SK-N-SH (cell line): ENCODE results near the gene WRAP73. TPM values are rescaled to one million over a fixed set of nuclear protein-coding genes. Genes with fewer than 3 reads are reported as not detected.

Experiments used
- CTCF ChIA-PET: fragments of 300-600, 350-600 bp; formaldehyde crosslinking; extraction: SDS; loops from one replicate; lab custom pipeline; 2021; lab: Yijun Ruan, JAX
- POLR2A ChIA-PET: fragments of 350-600 bp; sonication (Branson Sonifier 250); formaldehyde crosslinking; extraction: SDS; loops from one replicate; lab custom pipeline; 2020; ENCODE audit warnings: antibody characterized with exemption, inconsistent platforms; lab: Yijun Ruan, JAX
- DNase-seq: peaks from one replicate; pipeline ENCODE4 v3.0.0; 2012
- H2AFZ ChIP-seq: fragments of 200-600 bp; sonication (generic); 2 replicates; pipeline ENCODE4 v1.8.1; 2016; ENCODE audit warnings: antibody characterized with exemption, mild to moderate bottlenecking, low read depth
- H3F3A ChIP-seq: fragments of 200-600 bp; sonication (generic); replicated peaks from 2 replicates; pipeline ENCODE3; 2016; ENCODE audit warnings: antibody characterized with exemption, mild to moderate bottlenecking; ENCODE audit not compliant: insufficient read depth
- H3K27ac ChIP-seq, 2 experiments: fragments of 200-500 bp in 1 of 2; fragments of 200-600 bp in 1 of 2; sonication (Bioruptor generic) in 1 of 2; sonication (generic), shearing (Covaris generic) in 1 of 2; 2 replicates each; pipeline versions ENCODE4 v1.5.1 to v1.6.1; 2014 to 2016; ENCODE audit warnings: low read depth in 2 of 2, inconsistent platforms in 1 of 2, low read length in 1 of 2, mild to moderate bottlenecking in 1 of 2, mixed read lengths in 1 of 2
- H3K27me3 ChIP-seq: fragments of 200-600 bp; sonication (generic), shearing (Covaris generic); 2 replicates; pipeline ENCODE4 v1.6.1; 2016; ENCODE audit warnings: mixed run types; ENCODE audit not compliant: insufficient read depth
- H3K36me3 ChIP-seq, 2 experiments: fragments of 200-500 bp in 1 of 2; fragments of 200-600 bp in 1 of 2; sonication (Bioruptor generic) in 1 of 2; sonication (generic) in 1 of 2; replicated peaks in 1 of 2; 2 replicates each; pipeline versions ENCODE3 to v1.5.1; 2014 to 2016; ENCODE audit warnings: low read length in 1 of 2, mild to moderate bottlenecking in 1 of 2; ENCODE audit not compliant: insufficient read depth in 2 of 2, control insufficient read depth in 1 of 2
- H3K4me1 ChIP-seq, 2 experiments: fragments of 200-500 bp in 1 of 2; fragments of 200-600 bp in 1 of 2; sonication (Bioruptor generic) in 1 of 2; sonication (generic), shearing (Covaris generic) in 1 of 2; 2 replicates each; pipeline versions ENCODE4 v1.5.1 to v1.6.1; 2014 to 2016; ENCODE audit warnings: low read depth in 1 of 2, low read length in 1 of 2, mixed run types in 1 of 2; ENCODE audit not compliant: insufficient read depth in 2 of 2, control insufficient read depth in 1 of 2
- H3K4me2 ChIP-seq: fragments of 200-600 bp; sonication (generic), shearing (Covaris generic); 2 replicates; pipeline ENCODE4 v1.6.1; 2017; ENCODE audit warnings: mixed run types
- H3K4me3 ChIP-seq, 2 experiments: fragments of 200-500 bp in 1 of 2; fragments of 200-600 bp in 1 of 2; sonication (Bioruptor generic) in 1 of 2; sonication (generic), shearing (Covaris generic) in 1 of 2; 2 replicates each; pipeline versions ENCODE4 v1.5.1 to v1.8.1; 2014 to 2016; ENCODE audit warnings: low read depth in 2 of 2, inconsistent platforms in 1 of 2, low read length in 1 of 2, mild to moderate bottlenecking in 1 of 2, mixed read lengths in 1 of 2, moderate library complexity in 1 of 2
- H3K79me2 ChIP-seq: fragments of 200-600 bp; sonication (generic); 2 replicates; pipeline ENCODE4 v1.8.1; 2017; ENCODE audit warnings: mild to moderate bottlenecking; ENCODE audit not compliant: insufficient read depth
- H3K9ac ChIP-seq: fragments of 200-600 bp; sonication (generic); 2 replicates; pipeline ENCODE4 v1.6.1; 2017; ENCODE audit warnings: mixed run types
- H3K9me2 ChIP-seq: fragments of 200-600 bp; sonication (generic); 2 replicates; pipeline ENCODE4 v1.6.1; 2017; ENCODE audit warnings: mixed run types
- H3K9me3 ChIP-seq: fragments of 200-600 bp; sonication (generic); 2 replicates; pipeline ENCODE4 v1.6.1; 2017; ENCODE audit warnings: mixed run types, mild to moderate bottlenecking, moderate library complexity
- H4K20me1 ChIP-seq: fragments of 200-600 bp; sonication (generic); 2 replicates; pipeline ENCODE4 v1.6.1; 2017; ENCODE audit warnings: mild to moderate bottlenecking, mixed run types; ENCODE audit not compliant: insufficient read depth
- CHD2 ChIP-seq: fragments of 150-350 bp; IDR thresholded peaks from 2 replicates; pipeline ENCODE4 v1.6.1; 2018; ENCODE audit warnings: low read length; ENCODE audit not compliant: partially characterized antibody
- EZH2phosphoT487 ChIP-seq: fragments of 200-600 bp; sonication (generic); IDR thresholded peaks from 2 replicates; pipeline ENCODE4 v1.6.1; 2017; ENCODE audit warnings: low read depth, mixed run types, mild to moderate bottlenecking, antibody characterized with exemption, moderate library complexity, borderline replicate concordance
- FOXJ3 ChIP-seq: sonication (generic); formaldehyde crosslinking; IDR thresholded peaks from 2 replicates; pipeline ENCODE4 v1.5.1; 2020; ENCODE audit warnings: mild to moderate bottlenecking, missing genetic modification reagents
- FOXM1 ChIP-seq: IDR thresholded peaks from 2 replicates; pipeline ENCODE4 v1.4.0; 2012; ENCODE audit warnings: low read depth, mild to moderate bottlenecking
- JUND ChIP-seq: IDR thresholded peaks from 2 replicates; pipeline ENCODE4 v1.4.0; 2012
- MEF2A ChIP-seq: IDR thresholded peaks from 2 replicates; pipeline ENCODE4 v1.4.0; 2012; ENCODE audit warnings: low read depth, borderline replicate concordance
- NFIC ChIP-seq: IDR thresholded peaks from 2 replicates; pipeline ENCODE4 v1.4.0; 2012; ENCODE audit warnings: borderline replicate concordance
- RFX5 ChIP-seq: IDR thresholded peaks from 2 replicates; pipeline ENCODE4 v1.6.1; 2012; ENCODE audit warnings: mild to moderate bottlenecking, improper control_type of control experiment, low read length
- RXRA ChIP-seq: IDR thresholded peaks from 2 replicates; pipeline ENCODE4 v1.4.0; 2012; ENCODE audit warnings: low read depth, mild to moderate bottlenecking, borderline replicate concordance
- SMC3 ChIP-seq: IDR thresholded peaks from 2 replicates; pipeline ENCODE4 v1.6.1; 2012; ENCODE audit warnings: low read depth, low read length, improper control_type of control experiment
- TAF1 ChIP-seq: IDR thresholded peaks from 2 replicates; pipeline ENCODE4 v1.6.1; 2012; ENCODE audit warnings: low read depth, mild to moderate bottlenecking, low read length, moderate library complexity, borderline replicate concordance
- TCF12 ChIP-seq: IDR thresholded peaks from 2 replicates; pipeline ENCODE4 v1.4.0; 2012
- WGBS: methylation state at CpG from one replicate; pipeline ENCODE4 v1.1.6; 2017; ENCODE audit warnings: low lambda C conversion rate; 5-methylcytosine and 5-hydroxymethylcytosine counted together
- polyA plus RNA-seq, 3 experiments: library from polyadenylated mRNA; depleted of rRNA; stranded (reverse); fragments of >200 nt; gene quantifications; 2 replicates each; pipeline ENCODE4 v1.2.3, GENCODE V29; 2012
- TF ChIP-seq, protein P1 (sequence below): fragments of 150-350 bp; IDR thresholded peaks from 2 replicates; pipeline ENCODE4 v1.6.1; 2017; ENCODE audit warnings: antibody characterized with exemption, low read length, low read depth, borderline replicate concordance
- TF ChIP-seq, protein P2 (sequence below): IDR thresholded peaks from 2 replicates; pipeline ENCODE4 v1.6.1; 2012; ENCODE audit warnings: mild to moderate bottlenecking, low read depth, low read length, moderate library complexity
- TF ChIP-seq, protein P3 (sequence below): IDR thresholded peaks from 2 replicates; pipeline ENCODE4 v1.4.0; 2012; ENCODE audit warnings: low read depth, borderline replicate concordance
- TF ChIP-seq, protein P4 (sequence below): IDR thresholded peaks from 2 replicates; pipeline ENCODE4; 2012
- TF ChIP-seq, protein P5 (sequence below): fragments of 150-350 bp; IDR thresholded peaks from 2 replicates; pipeline ENCODE4 v1.6.1; 2016; ENCODE audit warnings: mild to moderate bottlenecking, low read depth, low read length
- TF ChIP-seq, protein P6 (sequence below): IDR thresholded peaks from 2 replicates; pipeline ENCODE4 v1.4.0; 2012; ENCODE audit warnings: low read depth

WRAP73 gene
- polyA plus RNA-seq, 1 of the 3 experiments (the other 2 are of a cell fraction), result 61.9 TPM

DNA sequence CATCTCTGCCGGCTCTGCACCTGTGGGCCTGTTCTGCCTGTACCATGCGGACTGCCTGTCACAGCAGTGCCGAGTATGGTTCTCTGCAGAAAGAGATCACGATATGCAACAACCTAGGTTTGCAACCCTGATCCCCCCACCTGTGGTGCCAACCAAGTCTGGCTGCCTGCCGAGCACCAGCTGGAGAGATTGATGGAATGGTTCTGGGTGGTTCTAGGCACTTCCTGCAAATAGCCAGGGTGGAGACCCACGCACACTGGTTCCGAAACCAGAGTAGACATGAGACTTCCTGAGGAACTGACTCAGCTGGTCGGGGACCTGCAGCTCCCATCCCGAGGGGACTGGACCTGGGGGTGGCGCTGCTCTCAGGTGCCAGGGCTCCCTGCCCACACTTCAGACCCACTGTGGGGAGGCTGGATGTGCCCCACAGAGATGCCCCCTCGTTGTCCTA lies 19.7 kb downstream of the WRAP73 start:
- Histone ChIP-seq H3K36me3 (peaks cover 9 to 71% of the 10 kb centered on the region in 2 experiments), H4K20me1 (no peaks in the 10 kb centered on the region), H3K27ac (peak overlapping the region in 1 of 2 experiments; percentile 6; a peak in 1 of 4 replicates), H3K4me2 (no peak overlapping the region), H2AFZ (no peak overlapping the region), H3K4me3 (no peak overlapping the region), H3K9me3 (no peaks in the 10 kb centered on the region), H3F3A (peaks cover 3% of the 10 kb centered on the region), H3K9ac (no peak overlapping the region), H3K9me2 (no peaks in the 10 kb centered on the region), H3K79me2 (peaks cover 12% of the 10 kb centered on the region), H3K27me3 (no peaks in the 10 kb centered on the region), H3K4me1 (peaks cover 0 to 25% of the 10 kb centered on the region in 2 experiments; a peak in 2 of 4 replicates)
- no peak for TF ChIP-seq FOXJ3 (CRISPR knock-in tag)
- TF ChIP-seq, protein P1, sequence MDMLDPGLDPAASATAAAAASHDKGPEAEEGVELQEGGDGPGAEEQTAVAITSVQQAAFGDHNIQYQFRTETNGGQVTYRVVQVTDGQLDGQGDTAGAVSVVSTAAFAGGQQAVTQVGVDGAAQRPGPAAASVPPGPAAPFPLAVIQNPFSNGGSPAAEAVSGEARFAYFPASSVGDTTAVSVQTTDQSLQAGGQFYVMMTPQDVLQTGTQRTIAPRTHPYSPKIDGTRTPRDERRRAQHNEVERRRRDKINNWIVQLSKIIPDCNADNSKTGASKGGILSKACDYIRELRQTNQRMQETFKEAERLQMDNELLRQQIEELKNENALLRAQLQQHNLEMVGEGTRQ, result no peak
- TF ChIP-seq EZH2phosphoT487, result no peak
- TF ChIP-seq, protein P2, sequence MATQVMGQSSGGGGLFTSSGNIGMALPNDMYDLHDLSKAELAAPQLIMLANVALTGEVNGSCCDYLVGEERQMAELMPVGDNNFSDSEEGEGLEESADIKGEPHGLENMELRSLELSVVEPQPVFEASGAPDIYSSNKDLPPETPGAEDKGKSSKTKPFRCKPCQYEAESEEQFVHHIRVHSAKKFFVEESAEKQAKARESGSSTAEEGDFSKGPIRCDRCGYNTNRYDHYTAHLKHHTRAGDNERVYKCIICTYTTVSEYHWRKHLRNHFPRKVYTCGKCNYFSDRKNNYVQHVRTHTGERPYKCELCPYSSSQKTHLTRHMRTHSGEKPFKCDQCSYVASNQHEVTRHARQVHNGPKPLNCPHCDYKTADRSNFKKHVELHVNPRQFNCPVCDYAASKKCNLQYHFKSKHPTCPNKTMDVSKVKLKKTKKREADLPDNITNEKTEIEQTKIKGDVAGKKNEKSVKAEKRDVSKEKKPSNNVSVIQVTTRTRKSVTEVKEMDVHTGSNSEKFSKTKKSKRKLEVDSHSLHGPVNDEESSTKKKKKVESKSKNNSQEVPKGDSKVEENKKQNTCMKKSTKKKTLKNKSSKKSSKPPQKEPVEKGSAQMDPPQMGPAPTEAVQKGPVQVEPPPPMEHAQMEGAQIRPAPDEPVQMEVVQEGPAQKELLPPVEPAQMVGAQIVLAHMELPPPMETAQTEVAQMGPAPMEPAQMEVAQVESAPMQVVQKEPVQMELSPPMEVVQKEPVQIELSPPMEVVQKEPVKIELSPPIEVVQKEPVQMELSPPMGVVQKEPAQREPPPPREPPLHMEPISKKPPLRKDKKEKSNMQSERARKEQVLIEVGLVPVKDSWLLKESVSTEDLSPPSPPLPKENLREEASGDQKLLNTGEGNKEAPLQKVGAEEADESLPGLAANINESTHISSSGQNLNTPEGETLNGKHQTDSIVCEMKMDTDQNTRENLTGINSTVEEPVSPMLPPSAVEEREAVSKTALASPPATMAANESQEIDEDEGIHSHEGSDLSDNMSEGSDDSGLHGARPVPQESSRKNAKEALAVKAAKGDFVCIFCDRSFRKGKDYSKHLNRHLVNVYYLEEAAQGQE, result no peak
- no peak for TF ChIP-seq CHD2
- TF ChIP-seq, protein P3, sequence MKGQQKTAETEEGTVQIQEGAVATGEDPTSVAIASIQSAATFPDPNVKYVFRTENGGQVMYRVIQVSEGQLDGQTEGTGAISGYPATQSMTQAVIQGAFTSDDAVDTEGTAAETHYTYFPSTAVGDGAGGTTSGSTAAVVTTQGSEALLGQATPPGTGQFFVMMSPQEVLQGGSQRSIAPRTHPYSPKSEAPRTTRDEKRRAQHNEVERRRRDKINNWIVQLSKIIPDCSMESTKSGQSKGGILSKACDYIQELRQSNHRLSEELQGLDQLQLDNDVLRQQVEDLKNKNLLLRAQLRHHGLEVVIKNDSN, result no peak
- TF ChIP-seq, protein P4, sequence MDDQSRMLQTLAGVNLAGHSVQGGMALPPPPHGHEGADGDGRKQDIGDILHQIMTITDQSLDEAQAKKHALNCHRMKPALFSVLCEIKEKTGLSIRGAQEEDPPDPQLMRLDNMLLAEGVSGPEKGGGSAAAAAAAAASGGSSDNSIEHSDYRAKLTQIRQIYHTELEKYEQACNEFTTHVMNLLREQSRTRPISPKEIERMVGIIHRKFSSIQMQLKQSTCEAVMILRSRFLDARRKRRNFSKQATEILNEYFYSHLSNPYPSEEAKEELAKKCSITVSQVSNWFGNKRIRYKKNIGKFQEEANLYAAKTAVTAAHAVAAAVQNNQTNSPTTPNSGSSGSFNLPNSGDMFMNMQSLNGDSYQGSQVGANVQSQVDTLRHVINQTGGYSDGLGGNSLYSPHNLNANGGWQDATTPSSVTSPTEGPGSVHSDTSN, result no peak
- TF ChIP-seq, protein P5, sequence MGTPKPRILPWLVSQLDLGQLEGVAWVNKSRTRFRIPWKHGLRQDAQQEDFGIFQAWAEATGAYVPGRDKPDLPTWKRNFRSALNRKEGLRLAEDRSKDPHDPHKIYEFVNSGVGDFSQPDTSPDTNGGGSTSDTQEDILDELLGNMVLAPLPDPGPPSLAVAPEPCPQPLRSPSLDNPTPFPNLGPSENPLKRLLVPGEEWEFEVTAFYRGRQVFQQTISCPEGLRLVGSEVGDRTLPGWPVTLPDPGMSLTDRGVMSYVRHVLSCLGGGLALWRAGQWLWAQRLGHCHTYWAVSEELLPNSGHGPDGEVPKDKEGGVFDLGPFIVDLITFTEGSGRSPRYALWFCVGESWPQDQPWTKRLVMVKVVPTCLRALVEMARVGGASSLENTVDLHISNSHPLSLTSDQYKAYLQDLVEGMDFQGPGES, result no peak
- no peak for TF ChIP-seq RXRA
- TF ChIP-seq JUND, result no peak
- TF ChIP-seq MEF2A, result no peak
- no peak for TF ChIP-seq SMC3
- TF ChIP-seq, protein P6, sequence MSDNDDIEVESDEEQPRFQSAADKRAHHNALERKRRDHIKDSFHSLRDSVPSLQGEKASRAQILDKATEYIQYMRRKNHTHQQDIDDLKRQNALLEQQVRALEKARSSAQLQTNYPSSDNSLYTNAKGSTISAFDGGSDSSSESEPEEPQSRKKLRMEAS, result no peak
- no peak for TF ChIP-seq RFX5
- TF ChIP-seq TAF1, result no peak
- no peak for TF ChIP-seq NFIC
- no peak for TF ChIP-seq FOXM1
- TF ChIP-seq TCF12, result no peak
- DNase-seq, result no peak
- WGBS, result 81% methylated on average over 6 of the region's 11 CpGs
- ChIA-PET POLR2A (no interaction called here), CTCF (interaction anchor here (0.8 to 5.2 kb wide), 10 partner anchors 10 to 177 kb away, joined by 3 to 32 read pairs (median 7); partner anchors contain the start of gene WRAP73)
